Measurements from ENCODE around the gene KRTAP1-1. TPM values are rescaled to one million over a fixed set of nuclear protein-coding genes. Genes with fewer than 3 reads are reported as not detected.

Gene KRTAP1-1
- total RNA-seq, 1 experiment from 2014 or later, result not detected

Other genes starting within 250 kb of the KRTAP1-1 start
- 0.20 TPM in 1 of 2 replicates, not detected in the other for gene KRT28, start 241.5 kb downstream of the KRTAP1-1 start, total RNA-seq (2014; rRNA removed; shearing (Covaris generic))
- 20.4 and 22.5 TPM in 2 replicates for gene KRT10, start 218.8 kb downstream of the KRTAP1-1 start, total RNA-seq (2014; rRNA removed; shearing (Covaris generic))
- not detected in 2 replicates for gene KRT12, start 174.2 kb downstream of the KRTAP1-1 start, total RNA-seq (2014; rRNA removed; shearing (Covaris generic))
- 0.08 and 0.28 TPM in 2 replicates for gene KRT20, start 156.2 kb downstream of the KRTAP1-1 start, total RNA-seq (2014; rRNA removed; shearing (Covaris generic))
- gene KRT23, start 103.8 kb downstream of the KRTAP1-1 start, total RNA-seq (2014; rRNA removed; shearing (Covaris generic)), result not detected in 2 replicates
- not detected in 2 replicates for gene KRT39, start 74.5 kb downstream of the KRTAP1-1 start, total RNA-seq (2014; rRNA removed; shearing (Covaris generic))
- gene KRT40, start 57.1 kb downstream of the KRTAP1-1 start, total RNA-seq (2014; rRNA removed; shearing (Covaris generic)), result not detected in 2 replicates
- gene KRTAP3-3, start 47.3 kb downstream of the KRTAP1-1 start, total RNA-seq (2014; rRNA removed; shearing (Covaris generic)), result not detected in 2 replicates
- gene KRTAP3-2, start 41.5 kb downstream of the KRTAP1-1 start, total RNA-seq (2014; rRNA removed; shearing (Covaris generic)), result not detected in 2 replicates
- gene KRTAP3-1, start 32.3 kb downstream of the KRTAP1-1 start, total RNA-seq (2014; rRNA removed; shearing (Covaris generic)), result not detected in 2 replicates
- gene KRTAP1-5, start 14.2 kb downstream of the KRTAP1-1 start, total RNA-seq (2014; rRNA removed; shearing (Covaris generic)), result not detected in 2 replicates
- gene KRTAP1-4, start 11.3 kb downstream of the KRTAP1-1 start, total RNA-seq (2014; rRNA removed; shearing (Covaris generic)), result not detected in 2 replicates
- not detected in 2 replicates for gene KRTAP1-3, start 6.6 kb downstream of the KRTAP1-1 start, total RNA-seq (2014; rRNA removed; shearing (Covaris generic))
- gene KRTAP2-1, start 5.9 kb upstream of the KRTAP1-1 start, total RNA-seq (2014; rRNA removed; shearing (Covaris generic)), result not detected in 2 replicates
- gene KRTAP2-2, start 13.8 kb upstream of the KRTAP1-1 start, total RNA-seq (2014; rRNA removed; shearing (Covaris generic)), result not detected in 2 replicates
- gene KRTAP2-3, start 18.7 kb upstream of the KRTAP1-1 start, total RNA-seq (2014; rRNA removed; shearing (Covaris generic)), result not detected in 2 replicates
- not detected in 2 replicates for gene KRTAP2-4, start 24.4 kb upstream of the KRTAP1-1 start, total RNA-seq (2014; rRNA removed; shearing (Covaris generic))
- 0.18 TPM in 1 of 2 replicates, not detected in the other for gene KRTAP4-7, start 42.7 kb upstream of the KRTAP1-1 start, total RNA-seq (2014; rRNA removed; shearing (Covaris generic))
- not detected in 2 replicates for gene KRTAP4-8, start 56.7 kb upstream of the KRTAP1-1 start, total RNA-seq (2014; rRNA removed; shearing (Covaris generic))
- not detected in 2 replicates for gene KRTAP4-16, start 60.8 kb upstream of the KRTAP1-1 start, total RNA-seq (2014; rRNA removed; shearing (Covaris generic))
- not detected in 2 replicates for gene KRTAP4-9, start 63.9 kb upstream of the KRTAP1-1 start, total RNA-seq (2014; rRNA removed; shearing (Covaris generic))
- gene KRTAP4-11, start 76.9 kb upstream of the KRTAP1-1 start, total RNA-seq (2014; rRNA removed; shearing (Covaris generic)), result not detected in 2 replicates
- 0.22 TPM in 1 of 2 replicates, not detected in the other for gene KRTAP4-12, start 82.7 kb upstream of the KRTAP1-1 start, total RNA-seq (2014; rRNA removed; shearing (Covaris generic))
- not detected in 2 replicates for gene KRTAP4-6, start 99.1 kb upstream of the KRTAP1-1 start, total RNA-seq (2014; rRNA removed; shearing (Covaris generic))
- gene KRTAP4-5, start 108.4 kb upstream of the KRTAP1-1 start, total RNA-seq (2014; rRNA removed; shearing (Covaris generic)), result not detected in 2 replicates
- gene KRTAP4-4, start 119.3 kb upstream of the KRTAP1-1 start, total RNA-seq (2014; rRNA removed; shearing (Covaris generic)), result not detected in 2 replicates
- not detected in 2 replicates for gene KRTAP4-3, start 126.8 kb upstream of the KRTAP1-1 start, total RNA-seq (2014; rRNA removed; shearing (Covaris generic))
- 0.14 TPM in 1 of 2 replicates, not detected in the other for gene KRTAP4-2, start 136.8 kb upstream of the KRTAP1-1 start, total RNA-seq (2014; rRNA removed; shearing (Covaris generic))
- not detected in 2 replicates for gene KRTAP4-1, start 143.5 kb upstream of the KRTAP1-1 start, total RNA-seq (2014; rRNA removed; shearing (Covaris generic))
- gene KRTAP9-1, start 148.4 kb upstream of the KRTAP1-1 start, total RNA-seq (2014; rRNA removed; shearing (Covaris generic)), result not detected in 2 replicates
- gene KRTAP9-2, start 185.2 kb upstream of the KRTAP1-1 start, total RNA-seq (2014; rRNA removed; shearing (Covaris generic)), result not detected in 2 replicates
- gene KRTAP9-3, start 191.0 kb upstream of the KRTAP1-1 start, total RNA-seq (2014; rRNA removed; shearing (Covaris generic)), result not detected in 2 replicates
- gene KRTAP9-8, start 196.5 kb upstream of the KRTAP1-1 start, total RNA-seq (2014; rRNA removed; shearing (Covaris generic)), result not detected in 2 replicates
- gene KRTAP9-4, start 208.2 kb upstream of the KRTAP1-1 start, total RNA-seq (2014; rRNA removed; shearing (Covaris generic)), result 0.10 TPM in 1 of 2 replicates, not detected in the other
- gene KRTAP9-9, start 213.9 kb upstream of the KRTAP1-1 start, total RNA-seq (2014; rRNA removed; shearing (Covaris generic)), result not detected in 2 replicates
- gene KRTAP9-6, start 223.9 kb upstream of the KRTAP1-1 start, total RNA-seq (2014; rRNA removed; shearing (Covaris generic)), result not detected in 2 replicates
- gene KRTAP9-7, start 234.2 kb upstream of the KRTAP1-1 start, total RNA-seq (2014; rRNA removed; shearing (Covaris generic)), result not detected in 2 replicates